ENCODE results near the gene CRIM1.
A peak's percentile ranks its signal among the peaks of the same experiment; 100 is the strongest.

Gene CRIM1

GRCh38 chr2:36497570-36498163 is 142.1 kb downstream of the CRIM1 start:
- peak; percentile 11; the same call in 2 of the 3 replicates for ATAC-seq
- TF ChIP-seq ISL1 (CRISPR knock-in tag; IDR thresholded peaks at IDR 0.05): no peak
- no peak for TF ChIP-seq ZFP3 (CRISPR knock-in tag; IDR thresholded peaks at IDR 0.05)
- TF ChIP-seq OSR1 (CRISPR knock-in tag; IDR thresholded peaks at IDR 0.05): no peak
- TF ChIP-seq BACH2 (CRISPR knock-in tag; IDR thresholded peaks at IDR 0.05; ENCODE audit: borderline replicate concordance): no peak
- TF ChIP-seq ZFP30 (CRISPR knock-in tag; IDR thresholded peaks at IDR 0.05): no peak

- TF ChIP-seq ZNF565 (CRISPR knock-in tag; conservative IDR thresholded peaks at IDR 0.05; ENCODE audit: low read depth) (no peak), ZNF8 (CRISPR knock-in tag; IDR thresholded peaks at IDR 0.05) (no peak)
- ATAC-seq: peak; percentile 5; the same call in 1 of the 3 replicates
Measured at GRCh38 chr2:36499128-36499820, 143.7 kb downstream of the CRIM1 start.

- TF ChIP-seq ISL1 (CRISPR knock-in tag; IDR thresholded peaks at IDR 0.05): no peak
- TF ChIP-seq TCF4 (CRISPR knock-in tag; IDR thresholded peaks at IDR 0.05; ENCODE audit: borderline replicate concordance): no peak
- TF ChIP-seq ZNF70 (CRISPR knock-in tag; IDR thresholded peaks at IDR 0.05): no peak
- TF ChIP-seq CREB5 (CRISPR knock-in tag; IDR thresholded peaks at IDR 0.05; ENCODE audit: low read depth): no peak
- TF ChIP-seq CSRNP3 (CRISPR knock-in tag; IDR thresholded peaks at IDR 0.05): no peak
- no peak for TF ChIP-seq ZNF565 (CRISPR knock-in tag; conservative IDR thresholded peaks at IDR 0.05; ENCODE audit: low read depth)
- no peak for TF ChIP-seq ZFP30 (CRISPR knock-in tag; IDR thresholded peaks at IDR 0.05)
- no peak for TF ChIP-seq SNAI2 (CRISPR knock-in tag; IDR thresholded peaks at IDR 0.05)
- TF ChIP-seq ARNTL (CRISPR knock-in tag; IDR thresholded peaks at IDR 0.05; ENCODE audit: borderline replicate concordance, low read depth): no peak
- no peak; the same call in 2 of the 3 replicates for ATAC-seq
Measured at GRCh38 chr2:36500072-36500471, 144.5 kb downstream of the CRIM1 start.

- no peak for TF ChIP-seq CSRNP3 (CRISPR knock-in tag; IDR thresholded peaks at IDR 0.05)
- TF ChIP-seq ZNF70 (CRISPR knock-in tag; IDR thresholded peaks at IDR 0.05): no peak
- no peak for TF ChIP-seq ZNF8 (CRISPR knock-in tag; IDR thresholded peaks at IDR 0.05)
- no peak for TF ChIP-seq CSDC2 (CRISPR knock-in tag; IDR thresholded peaks at IDR 0.05)
- no peak for TF ChIP-seq ISL1 (CRISPR knock-in tag; IDR thresholded peaks at IDR 0.05)
- no peak for TF ChIP-seq RARB (CRISPR knock-in tag; IDR thresholded peaks at IDR 0.05)
- TF ChIP-seq PPARA (CRISPR knock-in tag; IDR thresholded peaks at IDR 0.05; ENCODE audit: borderline replicate concordance): no peak
- TF ChIP-seq TOX (CRISPR knock-in tag; IDR thresholded peaks at IDR 0.05; ENCODE audit: borderline replicate concordance): no peak
- no peak for TF ChIP-seq SNAI2 (CRISPR knock-in tag; IDR thresholded peaks at IDR 0.05)
- no peak for TF ChIP-seq ZFP3 (CRISPR knock-in tag; IDR thresholded peaks at IDR 0.05)
- TF ChIP-seq BACH2 (CRISPR knock-in tag; IDR thresholded peaks at IDR 0.05; ENCODE audit: borderline replicate concordance): no peak
- no peak for TF ChIP-seq ESRRG (CRISPR knock-in tag; IDR thresholded peaks at IDR 0.05)
- TF ChIP-seq ZNF565 (CRISPR knock-in tag; conservative IDR thresholded peaks at IDR 0.05; ENCODE audit: low read depth): no peak
- no peak for TF ChIP-seq TCF4 (CRISPR knock-in tag; IDR thresholded peaks at IDR 0.05; ENCODE audit: borderline replicate concordance)
- no peak for TF ChIP-seq ARNTL (CRISPR knock-in tag; IDR thresholded peaks at IDR 0.05; ENCODE audit: borderline replicate concordance, low read depth)
- no peak for TF ChIP-seq ZC3H10 (CRISPR knock-in tag; IDR thresholded peaks at IDR 0.05)
- TF ChIP-seq CREB5 (CRISPR knock-in tag; IDR thresholded peaks at IDR 0.05; ENCODE audit: low read depth): no peak
- TF ChIP-seq TSHZ2 (CRISPR knock-in tag; IDR thresholded peaks at IDR 0.05): no peak
- no peak for TF ChIP-seq PATZ1 (CRISPR knock-in tag; IDR thresholded peaks at IDR 0.05; ENCODE audit: borderline replicate concordance)
- TF ChIP-seq ZFP30 (CRISPR knock-in tag; IDR thresholded peaks at IDR 0.05): no peak
- no peak for ATAC-seq
Measured at GRCh38 chr2:36502081-36502480, 146.5 kb downstream of the CRIM1 start.
